Measurements from ENCODE around the gene TANGO6.

TANGO6 gene

DNA sequence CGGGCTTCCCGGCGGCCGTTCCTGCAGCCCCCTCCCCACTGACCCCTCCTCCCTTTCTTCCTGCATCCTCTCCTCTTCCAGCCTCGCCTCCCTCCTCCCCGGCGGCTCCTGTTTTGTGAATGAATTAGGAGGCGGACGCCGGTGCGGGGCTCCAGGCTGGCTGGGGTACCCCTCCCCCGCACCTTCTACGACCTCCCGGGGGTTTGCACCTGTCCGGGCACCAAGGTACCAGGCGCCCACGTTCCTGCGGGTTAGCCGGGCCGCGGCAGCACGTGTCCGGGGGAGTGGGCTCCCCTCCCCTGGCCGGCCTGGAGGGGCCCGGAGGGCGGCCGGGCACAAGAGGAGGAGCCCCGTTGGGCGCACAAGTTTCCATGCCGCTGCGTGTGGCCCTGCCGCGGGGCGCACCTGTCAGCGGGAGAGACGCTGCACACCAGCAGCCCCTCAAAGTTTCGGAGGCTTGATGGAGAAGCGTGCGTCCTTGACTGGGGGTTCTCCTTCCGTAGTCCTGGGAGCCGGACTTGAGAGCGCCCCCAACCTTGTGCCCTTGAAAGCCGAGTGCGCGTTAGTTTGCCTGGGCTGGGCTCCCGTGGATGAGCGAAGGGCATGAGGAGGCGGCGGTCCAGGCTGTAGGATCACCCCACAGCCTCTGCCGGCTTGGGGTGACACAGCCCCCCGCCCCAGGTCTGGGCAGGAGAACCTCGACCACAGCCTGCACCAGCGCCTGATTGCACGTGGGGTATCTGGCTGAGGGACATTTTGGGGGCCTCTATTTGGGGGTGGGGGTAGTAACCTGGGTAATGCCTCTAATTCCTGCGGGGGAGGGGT, 263.4 kb downstream of the TANGO6 start:
- no peak for DNase-seq

DNA sequence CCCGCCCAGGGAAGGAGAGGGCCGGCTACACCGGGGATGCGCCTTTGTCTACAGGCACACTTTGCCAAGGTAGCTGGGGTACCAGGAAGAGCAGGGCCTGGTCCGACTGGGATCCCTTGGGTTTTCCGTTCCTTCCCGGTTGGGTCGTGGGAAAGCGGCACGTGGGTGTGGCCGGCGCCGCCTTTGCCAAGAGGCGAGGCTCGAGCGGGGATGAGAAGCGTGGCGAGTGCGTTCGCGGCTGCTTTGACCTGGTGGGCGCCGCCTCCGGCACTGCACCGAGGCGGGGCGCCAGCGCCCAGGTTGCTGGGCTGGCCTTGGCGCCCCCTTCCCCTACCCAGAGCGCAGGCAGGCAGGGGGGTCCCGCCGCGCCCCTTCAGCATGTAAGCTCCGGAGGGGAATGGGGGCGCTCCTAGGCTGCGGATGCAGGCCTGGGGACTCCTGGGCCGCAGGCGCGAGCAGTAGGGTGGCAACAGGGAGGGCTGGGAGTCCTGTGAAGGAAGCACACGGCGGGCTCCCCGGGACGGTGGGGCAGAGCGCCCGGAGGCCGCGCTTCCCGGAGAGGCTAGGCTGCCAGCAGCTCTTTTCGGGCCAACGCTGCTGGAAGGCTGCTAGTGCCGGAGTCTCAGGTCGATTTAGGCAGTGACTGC, 264.1 kb downstream of the TANGO6 start:
- DNase-seq: no peak

- DNase-seq: no peak
Measured at GRCh38 chr16:69108064-69108904, 265.0 kb downstream of the TANGO6 start.

GRCh38 chr16:69108905-69109252, 265.5 kb downstream of the TANGO6 start:
- DNase-seq: no peak

DNA sequence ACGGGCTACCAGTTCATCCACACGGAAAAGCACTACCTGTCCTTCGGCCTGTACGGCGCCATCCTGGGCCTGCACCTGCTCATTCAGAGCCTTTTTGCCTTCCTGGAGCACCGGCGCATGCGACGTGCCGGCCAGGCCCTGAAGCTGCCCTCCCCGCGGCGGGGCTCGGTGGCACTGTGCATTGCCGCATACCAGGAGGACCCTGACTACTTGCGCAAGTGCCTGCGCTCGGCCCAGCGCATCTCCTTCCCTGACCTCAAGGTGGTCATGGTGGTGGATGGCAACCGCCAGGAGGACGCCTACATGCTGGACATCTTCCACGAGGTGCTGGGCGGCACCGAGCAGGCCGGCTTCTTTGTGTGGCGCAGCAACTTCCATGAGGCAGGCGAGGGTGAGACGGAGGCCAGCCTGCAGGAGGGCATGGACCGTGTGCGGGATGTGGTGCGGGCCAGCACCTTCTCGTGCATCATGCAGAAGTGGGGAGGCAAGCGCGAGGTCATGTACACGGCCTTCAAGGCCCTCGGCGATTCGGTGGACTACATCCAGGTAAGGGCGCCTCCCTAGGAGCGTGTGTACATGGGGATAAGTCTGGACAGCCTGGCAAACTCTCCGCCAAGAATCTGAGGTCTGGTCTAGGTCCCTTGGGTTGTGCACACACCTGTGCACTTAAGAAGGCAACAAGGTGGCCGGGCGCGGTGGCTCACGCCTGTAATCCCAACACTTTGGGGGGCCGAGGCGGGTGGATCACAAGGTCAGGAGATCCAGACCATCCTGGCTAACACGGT, 266.3 kb downstream of the TANGO6 start:
- no peak for DNase-seq

GRCh38 chr16:69110406-69110805, 267.1 kb downstream of the TANGO6 start:
- no peak for DNase-seq

DNA sequence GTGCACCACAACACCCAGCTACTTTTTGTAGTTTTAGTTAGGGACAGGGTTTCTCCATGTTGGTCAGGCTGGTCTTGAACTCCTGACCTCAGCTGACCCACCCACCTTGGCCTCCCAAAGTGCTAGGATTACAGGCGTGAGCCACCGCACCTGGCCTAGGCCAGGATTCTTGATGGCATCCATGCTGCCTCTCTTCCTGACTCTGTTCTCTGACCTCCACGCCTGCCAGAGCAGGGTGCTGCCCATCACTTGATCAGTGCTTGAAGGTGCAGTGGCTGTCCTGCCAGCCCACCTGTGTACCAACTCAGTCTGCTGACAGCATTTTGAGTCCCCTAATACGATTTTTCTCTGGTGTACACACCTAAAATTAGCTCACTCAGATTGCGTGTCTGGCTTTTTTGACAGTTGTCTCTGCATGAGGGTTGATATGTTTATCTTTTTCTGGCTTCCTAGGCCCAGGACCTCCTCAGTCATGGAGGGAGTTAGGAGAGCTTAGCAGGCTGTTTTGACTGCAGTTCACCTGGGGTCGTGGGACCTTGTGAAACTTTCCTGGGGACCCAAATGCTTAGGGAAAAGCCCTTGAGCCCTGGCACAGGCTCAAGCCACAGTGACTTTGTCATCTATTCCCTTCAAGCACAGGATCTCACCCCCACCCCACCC, 268.0 kb downstream of the TANGO6 start:
- DNase-seq: no peak

GRCh38 chr16:69111876-69112230, 268.5 kb downstream of the TANGO6 start:
- DNase-seq: no peak

- no peak for DNase-seq
Measured at GRCh38 chr16:69112285-69113129, 269.2 kb downstream of the TANGO6 start.

DNA sequence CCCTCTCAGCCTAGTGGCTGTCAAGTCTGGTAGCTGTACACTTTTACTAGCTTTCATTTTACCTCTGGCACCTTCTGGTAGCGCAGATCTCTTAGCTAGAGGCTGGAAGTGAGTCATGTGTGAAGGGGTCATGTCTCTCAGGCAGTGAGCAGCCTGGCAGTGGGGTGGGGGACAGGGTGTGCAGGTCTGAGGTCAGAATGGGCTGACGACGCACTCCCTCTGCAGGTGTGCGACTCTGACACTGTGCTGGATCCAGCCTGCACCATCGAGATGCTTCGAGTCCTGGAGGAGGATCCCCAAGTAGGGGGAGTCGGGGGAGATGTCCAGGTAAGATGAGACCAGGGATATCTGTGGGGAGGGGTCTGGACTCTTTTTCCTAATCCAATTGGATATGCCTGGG, 269.9 kb downstream of the TANGO6 start:
- DNase-seq: no peak

DNA sequence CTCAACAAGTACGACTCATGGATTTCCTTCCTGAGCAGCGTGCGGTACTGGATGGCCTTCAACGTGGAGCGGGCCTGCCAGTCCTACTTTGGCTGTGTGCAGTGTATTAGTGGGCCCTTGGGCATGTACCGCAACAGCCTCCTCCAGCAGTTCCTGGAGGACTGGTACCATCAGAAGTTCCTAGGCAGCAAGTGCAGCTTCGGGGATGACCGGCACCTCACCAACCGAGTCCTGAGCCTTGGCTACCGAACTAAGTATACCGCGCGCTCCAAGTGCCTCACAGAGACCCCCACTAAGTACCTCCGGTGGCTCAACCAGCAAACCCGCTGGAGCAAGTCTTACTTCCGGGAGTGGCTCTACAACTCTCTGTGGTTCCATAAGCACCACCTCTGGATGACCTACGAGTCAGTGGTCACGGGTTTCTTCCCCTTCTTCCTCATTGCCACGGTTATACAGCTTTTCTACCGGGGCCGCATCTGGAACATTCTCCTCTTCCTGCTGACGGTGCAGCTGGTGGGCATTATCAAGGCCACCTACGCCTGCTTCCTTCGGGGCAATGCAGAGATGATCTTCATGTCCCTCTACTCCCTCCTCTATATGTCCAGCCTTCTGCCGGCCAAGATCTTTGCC, 271.1 kb downstream of the TANGO6 start:
- DNase-seq: no peak

DNA sequence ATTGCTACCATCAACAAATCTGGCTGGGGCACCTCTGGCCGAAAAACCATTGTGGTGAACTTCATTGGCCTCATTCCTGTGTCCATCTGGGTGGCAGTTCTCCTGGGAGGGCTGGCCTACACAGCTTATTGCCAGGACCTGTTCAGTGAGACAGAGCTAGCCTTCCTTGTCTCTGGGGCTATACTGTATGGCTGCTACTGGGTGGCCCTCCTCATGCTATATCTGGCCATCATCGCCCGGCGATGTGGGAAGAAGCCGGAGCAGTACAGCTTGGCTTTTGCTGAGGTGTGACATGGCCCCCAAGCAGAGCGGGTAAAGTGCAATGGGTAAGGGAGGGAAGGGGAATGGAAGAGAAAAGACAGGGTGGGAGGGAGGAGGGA, 271.6 kb downstream of the TANGO6 start:
- no peak for DNase-seq

DNA sequence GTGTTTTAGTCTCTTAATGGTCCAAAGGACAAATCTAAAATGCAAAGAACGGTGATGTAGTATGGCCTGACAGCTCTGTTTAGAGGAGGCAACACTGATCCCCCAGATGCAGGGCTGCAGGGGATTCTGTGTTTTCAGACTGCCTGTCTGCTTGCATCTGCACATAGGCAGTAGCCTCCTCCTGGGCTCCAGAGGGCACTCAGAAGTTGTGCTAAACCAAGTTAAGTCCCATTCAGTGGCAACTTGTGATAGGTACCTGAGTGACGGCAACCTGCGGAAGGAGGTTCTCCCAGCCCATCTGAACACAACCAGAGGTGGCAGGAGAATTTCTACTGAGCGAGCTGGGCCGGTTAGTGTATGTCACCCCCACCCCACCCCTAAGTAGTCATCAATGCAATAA, 272.0 kb downstream of the TANGO6 start:
- DNase-seq: no peak

GRCh38 chr16:69115837-69116236, 272.5 kb downstream of the TANGO6 start:
- DNase-seq: no peak

DNA sequence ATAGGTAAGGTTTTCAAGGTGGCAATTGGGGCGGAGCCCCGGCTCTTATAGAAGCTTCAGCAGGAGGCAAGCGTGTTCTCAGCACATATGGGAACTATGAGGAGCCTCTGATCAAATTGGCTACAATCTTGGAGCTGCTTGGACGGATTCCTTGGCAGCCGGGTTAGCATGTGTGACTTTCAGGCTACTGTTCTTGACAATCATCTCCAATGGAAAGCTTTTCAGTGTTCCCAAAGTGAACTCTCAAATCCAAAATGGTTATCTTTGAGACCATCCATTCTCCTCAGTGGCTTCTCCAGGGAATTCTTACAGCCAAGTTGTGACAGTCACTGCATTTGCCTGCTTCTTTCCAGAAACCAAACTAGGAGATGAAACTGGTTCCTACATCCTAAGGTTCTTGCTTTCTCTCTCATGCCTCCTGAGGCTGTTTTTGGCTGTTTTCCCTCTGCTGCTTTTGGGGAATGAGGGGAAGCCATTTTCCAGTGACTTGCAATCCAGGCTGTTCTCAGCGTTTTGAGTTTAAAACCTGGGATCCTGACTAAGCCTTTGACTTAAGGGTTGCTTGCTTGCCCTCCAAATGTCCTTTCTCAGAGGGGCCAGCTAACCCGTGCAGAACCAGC, 273.0 kb downstream of the TANGO6 start:
- no peak for DNase-seq

- no peak for DNase-seq
Measured at GRCh38 chr16:69116906-69117305, 273.6 kb downstream of the TANGO6 start.

DNA sequence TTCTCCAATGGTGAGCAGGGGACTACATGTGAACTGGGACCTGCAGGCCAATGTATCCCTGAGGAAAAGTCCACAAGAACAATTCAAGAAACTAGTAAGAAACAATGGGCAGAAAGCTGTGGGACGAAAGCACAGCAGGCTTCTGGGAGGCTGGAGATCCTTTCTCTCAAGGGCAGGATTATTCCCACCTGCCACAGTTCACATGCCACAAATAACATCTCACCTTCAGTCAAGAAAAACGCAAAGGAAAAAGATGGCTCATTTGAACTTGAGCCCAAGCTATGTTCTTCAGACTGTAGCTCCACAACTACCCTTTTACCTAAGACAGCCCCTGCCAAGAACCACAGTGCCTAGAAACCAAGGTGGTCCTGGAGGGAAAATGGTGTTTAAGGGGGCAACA, 275.1 kb downstream of the TANGO6 start:
- DNase-seq: no peak

- no peak for DNase-seq
Measured at GRCh38 chr16:69118994-69119393, 275.7 kb downstream of the TANGO6 start.

GRCh38 chr16:69119536-69119935, 276.2 kb downstream of the TANGO6 start:
- DNase-seq: no peak

GRCh38 chr16:69120096-69120664, 276.8 kb downstream of the TANGO6 start:
- no peak for DNase-seq

All from NCI-H1105 (cell line).